ENCODE results near the gene IFRD2.
A peak's percentile ranks its signal among the peaks of the same experiment; 100 is the strongest.

Gene IFRD2

DNA sequence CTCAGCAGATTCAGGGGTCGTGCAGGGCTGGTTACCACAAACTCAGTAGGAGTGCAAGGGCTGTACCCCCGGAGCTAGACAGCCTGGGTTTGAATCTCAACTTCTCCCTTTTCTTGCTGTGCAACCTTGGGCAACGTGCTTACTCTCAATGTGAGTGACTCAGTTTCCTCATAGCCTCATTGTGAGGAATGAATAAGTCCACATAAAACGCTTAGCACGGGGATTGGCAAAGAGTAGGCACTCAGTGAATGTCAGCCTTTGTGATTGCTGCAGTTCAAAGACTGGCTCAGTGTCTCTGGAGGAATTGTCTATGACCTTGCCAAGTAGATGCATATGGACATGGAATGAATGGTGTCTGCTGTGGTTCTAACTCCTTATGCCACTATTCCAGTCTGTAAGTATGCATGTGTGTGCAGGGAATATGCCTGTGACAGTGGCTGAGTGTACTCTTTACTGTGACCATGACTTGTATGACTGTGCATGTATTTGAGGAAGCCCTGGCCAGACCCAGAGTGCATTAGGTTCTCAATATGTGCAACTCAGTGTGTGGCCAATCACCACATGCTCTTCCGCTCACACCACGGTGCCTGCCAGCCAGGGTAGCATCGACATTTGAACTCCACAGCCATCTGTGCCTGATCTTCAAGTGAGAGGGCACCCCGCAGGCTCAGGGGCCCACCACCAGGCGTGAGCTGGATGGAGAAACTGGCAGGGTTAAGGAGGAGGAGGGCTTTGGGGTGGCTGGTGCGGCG, 7.9 kb upstream of the IFRD2 start:
- peak overlapping the region; percentile 72 for H3K4me3 ChIP-seq (ENCODE audit: low read depth, low read length)
- TF ChIP-seq, protein P1, sequence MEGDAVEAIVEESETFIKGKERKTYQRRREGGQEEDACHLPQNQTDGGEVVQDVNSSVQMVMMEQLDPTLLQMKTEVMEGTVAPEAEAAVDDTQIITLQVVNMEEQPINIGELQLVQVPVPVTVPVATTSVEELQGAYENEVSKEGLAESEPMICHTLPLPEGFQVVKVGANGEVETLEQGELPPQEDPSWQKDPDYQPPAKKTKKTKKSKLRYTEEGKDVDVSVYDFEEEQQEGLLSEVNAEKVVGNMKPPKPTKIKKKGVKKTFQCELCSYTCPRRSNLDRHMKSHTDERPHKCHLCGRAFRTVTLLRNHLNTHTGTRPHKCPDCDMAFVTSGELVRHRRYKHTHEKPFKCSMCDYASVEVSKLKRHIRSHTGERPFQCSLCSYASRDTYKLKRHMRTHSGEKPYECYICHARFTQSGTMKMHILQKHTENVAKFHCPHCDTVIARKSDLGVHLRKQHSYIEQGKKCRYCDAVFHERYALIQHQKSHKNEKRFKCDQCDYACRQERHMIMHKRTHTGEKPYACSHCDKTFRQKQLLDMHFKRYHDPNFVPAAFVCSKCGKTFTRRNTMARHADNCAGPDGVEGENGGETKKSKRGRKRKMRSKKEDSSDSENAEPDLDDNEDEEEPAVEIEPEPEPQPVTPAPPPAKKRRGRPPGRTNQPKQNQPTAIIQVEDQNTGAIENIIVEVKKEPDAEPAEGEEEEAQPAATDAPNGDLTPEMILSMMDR (IDR thresholded peaks at IDR 0.05; ENCODE audit: low read depth, low read length) = no peak
- TF ChIP-seq MYC (IDR thresholded peaks at IDR 0.05; ENCODE audit: low read depth, low read length) (peak; percentile 84), POLR2A (IDR thresholded peaks at IDR 0.05; ENCODE audit: extremely low read depth, insufficient read length) (peak; percentile 28)
- TF ChIP-seq, protein P2, sequence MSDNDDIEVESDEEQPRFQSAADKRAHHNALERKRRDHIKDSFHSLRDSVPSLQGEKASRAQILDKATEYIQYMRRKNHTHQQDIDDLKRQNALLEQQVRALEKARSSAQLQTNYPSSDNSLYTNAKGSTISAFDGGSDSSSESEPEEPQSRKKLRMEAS (IDR thresholded peaks at IDR 0.05; ENCODE audit: low read depth, low read length) = peak; percentile 93
- DNase-seq (ENCODE audit: low read depth) = peak; percentile 79

DNA sequence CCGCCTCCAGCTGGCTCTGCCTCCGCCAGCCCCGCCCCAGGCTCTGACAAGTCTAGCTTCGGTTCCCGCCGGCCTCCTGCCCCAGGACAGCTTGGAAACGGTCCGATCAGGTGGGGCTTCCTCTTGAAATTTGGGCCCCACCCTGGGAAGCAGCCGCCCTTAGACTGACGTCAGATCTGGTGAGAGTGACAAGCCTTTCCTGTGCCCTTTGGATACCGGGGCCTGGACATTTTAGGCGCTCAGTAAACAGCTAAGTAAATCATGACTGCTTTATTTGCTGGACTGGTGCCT, 7.4 kb upstream of the IFRD2 start:
- DNase-seq (ENCODE audit: low read depth) = no peak
- TF ChIP-seq, protein P1 (IDR thresholded peaks at IDR 0.05; ENCODE audit: low read depth, low read length) = no peak
- TF ChIP-seq, protein P2 (IDR thresholded peaks at IDR 0.05; ENCODE audit: low read depth, low read length) = no peak
- TF ChIP-seq MYC (IDR thresholded peaks at IDR 0.05; ENCODE audit: low read depth, low read length) (peak; percentile 62), POLR2A (IDR thresholded peaks at IDR 0.05; ENCODE audit: extremely low read depth, insufficient read length) (no peak)
- H3K4me3 ChIP-seq (ENCODE audit: low read depth, low read length) = peak overlapping the region; percentile 72

DNA sequence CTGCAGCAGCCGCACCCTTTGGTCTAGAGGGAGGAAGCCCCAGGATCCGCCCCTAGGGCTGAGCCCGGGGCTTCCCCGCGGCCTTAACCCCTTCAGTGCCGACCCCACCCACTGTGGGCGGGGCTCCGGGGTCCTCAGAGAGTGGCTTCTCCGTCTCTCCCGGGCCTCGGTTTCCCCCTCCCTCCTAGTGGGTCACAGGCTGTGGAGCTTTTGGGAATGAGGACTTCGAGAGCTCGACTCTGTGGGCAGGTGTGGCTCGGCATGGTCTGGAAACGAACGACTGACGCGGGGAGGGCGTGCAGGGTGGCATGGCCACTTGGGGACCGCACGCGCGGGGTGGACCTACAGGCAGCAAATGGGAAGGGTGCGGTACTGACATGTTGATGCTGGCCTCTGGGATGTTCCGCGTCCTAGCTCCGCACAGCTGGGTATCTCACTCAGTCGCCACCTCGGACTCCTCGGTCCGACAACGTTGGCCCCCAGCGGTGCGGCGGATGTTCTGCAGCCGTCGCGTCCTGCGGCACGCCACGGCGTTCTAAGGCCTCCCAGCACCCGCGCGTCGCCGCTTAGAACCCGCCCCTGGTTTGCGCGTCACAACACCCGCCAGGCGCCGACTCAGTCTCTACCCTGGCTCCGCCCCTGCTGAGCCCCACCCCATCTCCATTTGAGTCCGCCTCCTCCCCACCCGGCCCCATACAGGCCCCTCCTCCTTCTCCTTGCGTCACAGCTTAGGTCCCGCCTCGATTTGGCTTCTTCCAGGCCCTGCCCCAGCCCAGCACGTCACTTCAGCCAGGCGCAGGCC, 6.8 kb upstream of the IFRD2 start, which contains the start of the genes HYAL3 and NAA80:
TSS of gene HYAL3 (minus strand) at position 570 of the 802 bp plus-strand sequence. CDS start 3,803 bp downstream, outside the sequence.
TSS of gene NAA80 (minus strand) at position 570 of the 802 bp plus-strand sequence. CDS start 1,942 bp downstream, outside the sequence.
- DNase-seq (ENCODE audit: low read depth) = peak; percentile 99
- H3K4me3 ChIP-seq (ENCODE audit: low read depth, low read length) = peak within 1 kb of the TSS; percentile 78
- peak; percentile 88 for TF ChIP-seq POLR2A (IDR thresholded peaks at IDR 0.05; ENCODE audit: extremely low read depth, insufficient read length)
- TF ChIP-seq, protein P1 (IDR thresholded peaks at IDR 0.05; ENCODE audit: low read depth, low read length) = peak; percentile 21
- TF ChIP-seq MYC (IDR thresholded peaks at IDR 0.05; ENCODE audit: low read depth, low read length) = no peak
- TF ChIP-seq, protein P2 (IDR thresholded peaks at IDR 0.05; ENCODE audit: low read depth, low read length) = peak; percentile 65

DNA sequence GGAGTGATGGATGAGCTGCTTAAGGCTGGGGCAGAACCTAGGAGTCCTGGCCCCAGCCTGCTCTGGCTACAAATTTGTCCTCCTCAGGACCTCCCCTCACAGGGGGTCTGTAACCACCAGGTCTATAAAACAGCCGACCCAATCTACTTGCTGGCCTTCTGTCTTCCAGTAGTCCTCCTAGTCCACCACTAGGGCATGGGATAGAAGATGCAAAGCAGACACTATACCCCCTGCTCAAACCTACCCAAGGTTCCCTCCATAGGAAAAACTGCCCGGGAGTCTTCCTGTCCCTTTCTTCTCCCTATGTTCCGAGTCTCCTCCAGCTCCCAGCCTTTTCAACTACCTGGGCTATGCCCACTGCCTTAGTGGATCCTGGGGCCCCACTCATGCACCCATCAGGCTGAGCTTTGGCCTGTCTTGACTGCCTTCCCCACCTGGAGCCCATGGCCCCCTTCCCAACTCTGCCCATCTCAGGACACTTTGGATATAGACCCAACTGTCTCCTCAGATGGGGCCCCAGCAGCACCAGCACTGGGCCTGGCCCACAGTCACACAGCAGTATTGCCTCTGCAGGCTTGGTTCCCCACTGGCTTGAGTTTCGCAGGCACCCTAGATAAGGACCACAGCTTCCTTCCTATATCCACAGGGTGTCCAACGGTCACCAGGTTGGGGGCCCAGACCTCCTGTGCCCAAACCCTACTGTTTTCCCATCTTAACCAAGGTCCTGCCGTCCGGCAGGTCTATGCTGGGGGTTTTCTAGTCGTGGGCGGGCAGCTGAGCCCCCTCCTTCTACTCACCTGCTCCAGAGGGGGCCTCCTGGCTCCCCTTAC, 5.9 kb upstream of the IFRD2 start:
- peak; percentile 71 for DNase-seq (ENCODE audit: low read depth)
- peak overlapping the region; percentile 78 for H3K4me3 ChIP-seq (ENCODE audit: low read depth, low read length)
- TF ChIP-seq POLR2A (IDR thresholded peaks at IDR 0.05; ENCODE audit: extremely low read depth, insufficient read length) (no peak), MYC (IDR thresholded peaks at IDR 0.05; ENCODE audit: low read depth, low read length) (peak; percentile 33; the same call in 1 of the 2 replicates)
- TF ChIP-seq, protein P1 (IDR thresholded peaks at IDR 0.05; ENCODE audit: low read depth, low read length) = peak; percentile 24
- TF ChIP-seq, protein P2 (IDR thresholded peaks at IDR 0.05; ENCODE audit: low read depth, low read length) = 0 out of 2 replicates have a peak, but pooled peaks have one; percentile 33

DNA sequence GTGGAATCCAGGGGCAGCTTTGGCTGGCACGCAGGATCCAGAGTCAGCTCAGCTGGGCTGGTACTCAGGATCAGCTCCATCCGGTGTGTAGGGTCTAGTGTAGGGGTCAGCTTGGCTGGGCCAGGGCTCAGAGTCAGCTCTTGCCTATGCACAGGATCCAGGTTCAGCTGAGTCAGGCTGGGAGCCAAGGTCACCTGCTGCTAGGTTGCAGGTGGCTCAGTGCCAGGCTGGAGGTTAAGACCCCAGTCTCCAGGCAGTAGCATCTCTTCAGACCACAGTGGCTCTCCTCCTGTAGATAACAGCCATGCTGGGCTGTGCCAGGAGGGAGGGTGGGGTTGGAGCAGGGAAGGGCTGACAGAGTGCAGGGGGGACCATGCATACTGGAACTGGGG, 5.2 kb upstream of the IFRD2 start:
- TF ChIP-seq, protein P2 (IDR thresholded peaks at IDR 0.05; ENCODE audit: low read depth, low read length) = no peak
- TF ChIP-seq MYC (IDR thresholded peaks at IDR 0.05; ENCODE audit: low read depth, low read length) = no peak
- TF ChIP-seq POLR2A (IDR thresholded peaks at IDR 0.05; ENCODE audit: extremely low read depth, insufficient read length) = no peak
- TF ChIP-seq, protein P1 (IDR thresholded peaks at IDR 0.05; ENCODE audit: low read depth, low read length) = no peak
- H3K4me3 ChIP-seq (ENCODE audit: low read depth, low read length) = peak overlapping the region; percentile 78
- DNase-seq (ENCODE audit: low read depth) = no peak
